HG03066 (cell line): ENCODE results near the gene PCOLCE2.

Experiments
- ATAC-seq: cut with Tn5 transposase; IDR thresholded peaks from one replicate; pipeline ENCODE4 v1.9.1; 2021; ENCODE audit warnings: low read depth; ENCODE audit not compliant: unreplicated experiment

PCOLCE2 gene

GRCh38 chr3:142817897-142818296, 71.0 kb downstream of the PCOLCE2 start:
- no peak for ATAC-seq

- ATAC-seq, result no peak
These were observed 71.5 kb downstream of the PCOLCE2 start for GRCh38 chr3:142817356-142817755.

GRCh38 chr3:142815803-142816202, 73.1 kb downstream of the PCOLCE2 start:
- ATAC-seq, result no peak

GRCh38 chr3:142809259-142809658, 79.6 kb downstream of the PCOLCE2 start:
- ATAC-seq, result no peak

- ATAC-seq, result no peak
These were observed 80.6 kb downstream of the PCOLCE2 start for GRCh38 chr3:142808103-142808917.

- ATAC-seq, result no peak
These were observed 86.0 kb downstream of the PCOLCE2 start for GRCh38 chr3:142802891-142803290.

- ATAC-seq, result no peak
These were observed 87.1 kb downstream of the PCOLCE2 start for GRCh38 chr3:142801746-142802145.

- ATAC-seq, result no peak
These were observed 92.1 kb downstream of the PCOLCE2 start for GRCh38 chr3:142796823-142797222.

GRCh38 chr3:142795332-142795731, 93.6 kb downstream of the PCOLCE2 start:
- ATAC-seq, result no peak

GRCh38 chr3:142794508-142794907, 94.4 kb downstream of the PCOLCE2 start:
- no peak for ATAC-seq

- ATAC-seq, result no peak
These were observed 101.2 kb downstream of the PCOLCE2 start for GRCh38 chr3:142787719-142788118.

- no peak for ATAC-seq
These were observed 102.9 kb downstream of the PCOLCE2 start for GRCh38 chr3:142785996-142786395.

GRCh38 chr3:142784228-142784627, 104.7 kb downstream of the PCOLCE2 start:
- no peak for ATAC-seq

- ATAC-seq, result no peak
These were observed 106.3 kb downstream of the PCOLCE2 start for GRCh38 chr3:142782616-142783015.

- no peak for ATAC-seq
These were observed 109.3 kb downstream of the PCOLCE2 start for GRCh38 chr3:142779591-142779990.

GRCh38 chr3:142778541-142778940, 110.3 kb downstream of the PCOLCE2 start:
- ATAC-seq, result no peak

- ATAC-seq, result no peak
These were observed 111.0 kb downstream of the PCOLCE2 start for GRCh38 chr3:142777927-142778326.

GRCh38 chr3:142768338-142768737, 120.5 kb downstream of the PCOLCE2 start:
- ATAC-seq, result no peak
